H1 (cell line): ENCODE results near the gene MDFIC. TPM values are rescaled to one million over a fixed set of nuclear protein-coding genes. Genes with fewer than 3 reads are reported as not detected.

Experiments
- CHD2 ChIP-seq: IDR thresholded peaks from 2 replicates; pipeline ENCODE4 v1.6.1; 2012; ENCODE audit warnings: low read length, improper control_type of control experiment
- PHF8 ChIP-seq: fragments of 200-600 bp; sonication (generic); conservative IDR thresholded peaks from 2 replicates; pipeline ENCODE4 v1.7.1; 2012; ENCODE audit warnings: low read depth, mild to moderate bottlenecking, inconsistent platforms, low read length, moderate library complexity
- POLR2A ChIP-seq, 2 experiments: IDR thresholded peaks; 1 replicate in 1 of 2; 2 replicates in 1 of 2; pipeline ENCODE4 v1.6.1; 2011; ENCODE audit warnings: low read depth in 2 of 2, low read length in 2 of 2, mild to moderate bottlenecking in 2 of 2; ENCODE audit errors: control extremely low read depth in 1 of 2
- POLR2AphosphoS5 ChIP-seq: IDR thresholded peaks from 2 replicates; pipeline ENCODE4 v1.6.1; 2011; ENCODE audit warnings: low read depth, low read length
- POU5F1 ChIP-seq: IDR thresholded peaks from 2 replicates; pipeline ENCODE4 v1.6.1; 2011; ENCODE audit warnings: low read depth, mild to moderate bottlenecking, low read length, moderate library complexity
- RBBP5 ChIP-seq: IDR thresholded peaks from 2 replicates; pipeline ENCODE4 v1.7.1; 2012; ENCODE audit warnings: low read depth, mild to moderate bottlenecking, inconsistent platforms, low read length, moderate library complexity, borderline replicate concordance
- SRF ChIP-seq: IDR thresholded peaks from 2 replicates; pipeline ENCODE4 v1.6.1; 2011; ENCODE audit warnings: mild to moderate bottlenecking, low read depth, low read length, moderate library complexity
- ZNF274 ChIP-seq: IDR thresholded peaks from 2 replicates; pipeline ENCODE4 v1.7.0; 2012; ENCODE audit warnings: low read length, borderline replicate concordance; ENCODE audit errors: extremely low read depth
- polyA plus RNA-seq, 7 experiments: library from polyadenylated mRNA; depleted of rRNA in 3 of 7; stranded (reverse) in 5 of 7; unstranded in 2 of 7; fragments of >200 nt in 5 of 7; fragments of 200-250 nt in 2 of 7; gene quantifications; 1 replicate in 5 of 7; 2 replicates in 1 of 7; 4 replicates in 1 of 7; pipeline versions ENCODE4 v1.2.1 to v1.2.3, GENCODE V29; 2011 to 2013; ENCODE audit warnings: missing spikeins in 2 of 7, mixed read lengths in 2 of 7
- total RNA-seq: library from RNA; stranded (reverse); fragmentation: NEBNext Ultra II Directional; extraction: Animal tissue kit (Norgen Biotek cat#: 25700); gene quantifications from 2 replicates; pipeline ENCODE4 v1.2.1, GENCODE V29; 2021
- TF ChIP-seq, protein P1 (sequence below): fragments of 300-600 bp; sonication (generic); IDR thresholded peaks from 2 replicates; pipeline ENCODE4 v1.7.1; 2012; ENCODE audit warnings: low read length, moderate library complexity, mild to moderate bottlenecking, inconsistent platforms; ENCODE audit not compliant: insufficient replicate concordance
- TF ChIP-seq, protein P2 (sequence below): IDR thresholded peaks from 2 replicates; pipeline ENCODE4 v1.6.1; 2011; ENCODE audit warnings: low read length, improper control_type of control experiment

Gene MDFIC
- total and polyA plus RNA-seq, 2 of the 8 experiments (the other 6 are each of a cell fraction or from before 2014, with no cell fraction given): 2.3 to 11.4 TPM

DNA sequence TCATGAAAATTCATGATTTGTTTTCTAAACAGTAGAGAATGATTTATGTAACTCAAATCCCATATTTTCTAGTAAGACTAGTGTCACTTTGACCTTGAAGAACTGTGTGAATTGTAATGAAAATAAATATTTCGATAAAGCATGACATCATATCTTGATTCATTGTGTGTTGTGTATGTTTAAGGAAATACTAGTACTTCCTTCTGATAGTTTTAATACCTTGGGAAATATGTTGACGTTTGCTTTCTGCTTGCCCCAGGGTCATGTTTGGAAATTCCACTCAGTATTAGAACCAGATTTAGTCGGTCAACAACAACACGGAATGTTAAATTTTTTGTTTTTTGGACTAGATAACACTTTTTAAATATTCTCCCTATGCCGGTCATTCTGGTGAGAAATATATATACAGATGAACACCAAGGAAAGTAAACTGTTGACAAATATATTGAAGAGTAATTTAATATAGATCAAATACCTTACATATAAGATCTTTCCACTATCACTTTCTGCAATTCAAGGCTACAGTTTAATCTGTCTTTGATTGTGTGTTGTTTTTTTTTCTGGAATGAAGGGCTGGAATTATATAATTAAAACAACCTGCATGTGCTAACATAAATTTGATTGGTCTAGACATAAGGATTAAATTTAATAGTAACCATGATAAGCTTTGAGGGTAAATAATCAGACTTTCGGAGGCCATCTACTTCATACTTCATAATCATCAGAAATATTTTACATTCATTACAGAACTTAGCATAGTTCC is 126.2 kb downstream of the MDFIC start (continued):
- TF ChIP-seq, protein P1, sequence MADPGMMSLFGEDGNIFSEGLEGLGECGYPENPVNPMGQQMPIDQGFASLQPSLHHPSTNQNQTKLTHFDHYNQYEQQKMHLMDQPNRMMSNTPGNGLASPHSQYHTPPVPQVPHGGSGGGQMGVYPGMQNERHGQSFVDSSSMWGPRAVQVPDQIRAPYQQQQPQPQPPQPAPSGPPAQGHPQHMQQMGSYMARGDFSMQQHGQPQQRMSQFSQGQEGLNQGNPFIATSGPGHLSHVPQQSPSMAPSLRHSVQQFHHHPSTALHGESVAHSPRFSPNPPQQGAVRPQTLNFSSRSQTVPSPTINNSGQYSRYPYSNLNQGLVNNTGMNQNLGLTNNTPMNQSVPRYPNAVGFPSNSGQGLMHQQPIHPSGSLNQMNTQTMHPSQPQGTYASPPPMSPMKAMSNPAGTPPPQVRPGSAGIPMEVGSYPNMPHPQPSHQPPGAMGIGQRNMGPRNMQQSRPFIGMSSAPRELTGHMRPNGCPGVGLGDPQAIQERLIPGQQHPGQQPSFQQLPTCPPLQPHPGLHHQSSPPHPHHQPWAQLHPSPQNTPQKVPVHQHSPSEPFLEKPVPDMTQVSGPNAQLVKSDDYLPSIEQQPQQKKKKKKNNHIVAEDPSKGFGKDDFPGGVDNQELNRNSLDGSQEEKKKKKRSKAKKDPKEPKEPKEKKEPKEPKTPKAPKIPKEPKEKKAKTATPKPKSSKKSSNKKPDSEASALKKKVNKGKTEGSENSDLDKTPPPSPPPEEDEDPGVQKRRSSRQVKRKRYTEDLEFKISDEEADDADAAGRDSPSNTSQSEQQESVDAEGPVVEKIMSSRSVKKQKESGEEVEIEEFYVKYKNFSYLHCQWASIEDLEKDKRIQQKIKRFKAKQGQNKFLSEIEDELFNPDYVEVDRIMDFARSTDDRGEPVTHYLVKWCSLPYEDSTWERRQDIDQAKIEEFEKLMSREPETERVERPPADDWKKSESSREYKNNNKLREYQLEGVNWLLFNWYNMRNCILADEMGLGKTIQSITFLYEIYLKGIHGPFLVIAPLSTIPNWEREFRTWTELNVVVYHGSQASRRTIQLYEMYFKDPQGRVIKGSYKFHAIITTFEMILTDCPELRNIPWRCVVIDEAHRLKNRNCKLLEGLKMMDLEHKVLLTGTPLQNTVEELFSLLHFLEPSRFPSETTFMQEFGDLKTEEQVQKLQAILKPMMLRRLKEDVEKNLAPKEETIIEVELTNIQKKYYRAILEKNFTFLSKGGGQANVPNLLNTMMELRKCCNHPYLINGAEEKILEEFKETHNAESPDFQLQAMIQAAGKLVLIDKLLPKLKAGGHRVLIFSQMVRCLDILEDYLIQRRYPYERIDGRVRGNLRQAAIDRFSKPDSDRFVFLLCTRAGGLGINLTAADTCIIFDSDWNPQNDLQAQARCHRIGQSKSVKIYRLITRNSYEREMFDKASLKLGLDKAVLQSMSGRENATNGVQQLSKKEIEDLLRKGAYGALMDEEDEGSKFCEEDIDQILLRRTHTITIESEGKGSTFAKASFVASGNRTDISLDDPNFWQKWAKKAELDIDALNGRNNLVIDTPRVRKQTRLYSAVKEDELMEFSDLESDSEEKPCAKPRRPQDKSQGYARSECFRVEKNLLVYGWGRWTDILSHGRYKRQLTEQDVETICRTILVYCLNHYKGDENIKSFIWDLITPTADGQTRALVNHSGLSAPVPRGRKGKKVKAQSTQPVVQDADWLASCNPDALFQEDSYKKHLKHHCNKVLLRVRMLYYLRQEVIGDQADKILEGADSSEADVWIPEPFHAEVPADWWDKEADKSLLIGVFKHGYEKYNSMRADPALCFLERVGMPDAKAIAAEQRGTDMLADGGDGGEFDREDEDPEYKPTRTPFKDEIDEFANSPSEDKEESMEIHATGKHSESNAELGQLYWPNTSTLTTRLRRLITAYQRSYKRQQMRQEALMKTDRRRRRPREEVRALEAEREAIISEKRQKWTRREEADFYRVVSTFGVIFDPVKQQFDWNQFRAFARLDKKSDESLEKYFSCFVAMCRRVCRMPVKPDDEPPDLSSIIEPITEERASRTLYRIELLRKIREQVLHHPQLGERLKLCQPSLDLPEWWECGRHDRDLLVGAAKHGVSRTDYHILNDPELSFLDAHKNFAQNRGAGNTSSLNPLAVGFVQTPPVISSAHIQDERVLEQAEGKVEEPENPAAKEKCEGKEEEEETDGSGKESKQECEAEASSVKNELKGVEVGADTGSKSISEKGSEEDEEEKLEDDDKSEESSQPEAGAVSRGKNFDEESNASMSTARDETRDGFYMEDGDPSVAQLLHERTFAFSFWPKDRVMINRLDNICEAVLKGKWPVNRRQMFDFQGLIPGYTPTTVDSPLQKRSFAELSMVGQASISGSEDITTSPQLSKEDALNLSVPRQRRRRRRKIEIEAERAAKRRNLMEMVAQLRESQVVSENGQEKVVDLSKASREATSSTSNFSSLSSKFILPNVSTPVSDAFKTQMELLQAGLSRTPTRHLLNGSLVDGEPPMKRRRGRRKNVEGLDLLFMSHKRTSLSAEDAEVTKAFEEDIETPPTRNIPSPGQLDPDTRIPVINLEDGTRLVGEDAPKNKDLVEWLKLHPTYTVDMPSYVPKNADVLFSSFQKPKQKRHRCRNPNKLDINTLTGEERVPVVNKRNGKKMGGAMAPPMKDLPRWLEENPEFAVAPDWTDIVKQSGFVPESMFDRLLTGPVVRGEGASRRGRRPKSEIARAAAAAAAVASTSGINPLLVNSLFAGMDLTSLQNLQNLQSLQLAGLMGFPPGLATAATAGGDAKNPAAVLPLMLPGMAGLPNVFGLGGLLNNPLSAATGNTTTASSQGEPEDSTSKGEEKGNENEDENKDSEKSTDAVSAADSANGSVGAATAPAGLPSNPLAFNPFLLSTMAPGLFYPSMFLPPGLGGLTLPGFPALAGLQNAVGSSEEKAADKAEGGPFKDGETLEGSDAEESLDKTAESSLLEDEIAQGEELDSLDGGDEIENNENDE: no peak
- TF ChIP-seq SRF (no peak), POU5F1 (no peak), POLR2A (IDR thresholded peaks at IDR 0.05; ENCODE audit: control extremely low read depth in 1 of 2, low read depth in 2 of 2, low read length in 2 of 2) (no peak), POLR2AphosphoS5 (no peak), CHD2 (no peak), ZNF274 (no peak), PHF8 (no peak), RBBP5 (no peak)
- TF ChIP-seq, protein P2, sequence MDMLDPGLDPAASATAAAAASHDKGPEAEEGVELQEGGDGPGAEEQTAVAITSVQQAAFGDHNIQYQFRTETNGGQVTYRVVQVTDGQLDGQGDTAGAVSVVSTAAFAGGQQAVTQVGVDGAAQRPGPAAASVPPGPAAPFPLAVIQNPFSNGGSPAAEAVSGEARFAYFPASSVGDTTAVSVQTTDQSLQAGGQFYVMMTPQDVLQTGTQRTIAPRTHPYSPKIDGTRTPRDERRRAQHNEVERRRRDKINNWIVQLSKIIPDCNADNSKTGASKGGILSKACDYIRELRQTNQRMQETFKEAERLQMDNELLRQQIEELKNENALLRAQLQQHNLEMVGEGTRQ: no peak
